Neural progenitor cell (in vitro differentiated cells): ENCODE results near the gene KIFC3. TPM values are rescaled to one million over a fixed set of nuclear protein-coding genes. Genes with fewer than 3 reads are reported as not detected.

Experiments used
- DNase-seq: peaks from one replicate; pipeline ENCODE4 v3.0.0-alpha.2; 2016; ENCODE audit warnings: low spot score
- H2AFZ ChIP-seq: fragments of 200-600 bp; sonication (generic); replicated peaks from 2 replicates; pipeline ENCODE4 v1.6.1; 2016; ENCODE audit warnings: antibody characterized with exemption
- H3F3A ChIP-seq: fragments of 200-600 bp; sonication (generic); 2 replicates; pipeline ENCODE4 v1.6.1; 2016; ENCODE audit warnings: antibody characterized with exemption, low read depth
- H3K27ac ChIP-seq: fragments of 200-600 bp; sonication (generic); 2 replicates; pipeline ENCODE4 v1.5.1; 2016; ENCODE audit warnings: mild to moderate bottlenecking
- H3K27me3 ChIP-seq: fragments of 200-600 bp; sonication (generic); 2 replicates; pipeline ENCODE4 v1.6.1; 2016; ENCODE audit warnings: mild to moderate bottlenecking, moderate library complexity
- H3K36me3 ChIP-seq: fragments of 200-600 bp; sonication (generic); 2 replicates; pipeline ENCODE4 v1.5.1; 2016
- H3K4me1 ChIP-seq: fragments of 200-600 bp; sonication (generic); 2 replicates; pipeline ENCODE4 v1.6.1; 2016; ENCODE audit warnings: mixed run types
- H3K4me2 ChIP-seq: fragments of 200-600 bp; sonication (generic); 2 replicates; pipeline ENCODE4 v1.6.1; 2016
- H3K4me3 ChIP-seq: fragments of 200-600 bp; sonication (generic); 2 replicates; pipeline ENCODE4 v1.5.1; 2016
- H3K79me2 ChIP-seq: fragments of 200-600 bp; sonication (generic); 2 replicates; pipeline ENCODE4 v1.6.1; 2016; ENCODE audit warnings: low read depth
- H3K9ac ChIP-seq: fragments of 200-600 bp; sonication (generic); 2 replicates; pipeline ENCODE4 v1.6.1; 2016
- H3K9me3 ChIP-seq: fragments of 200-600 bp; sonication (generic); 2 replicates; pipeline ENCODE4 v1.5.1; 2016; ENCODE audit warnings: low read depth
- H4K20me1 ChIP-seq: fragments of 200-600 bp; sonication (generic); 2 replicates; pipeline ENCODE4 v1.6.1; 2016; ENCODE audit warnings: low read depth
- H3K27ac Mint-ChIP-seq: 3 replicates; pipeline ENCODE4 v1.8.0; 2021; ENCODE audit warnings: mixed read lengths
- H3K27me3 Mint-ChIP-seq: 2 replicates; pipeline ENCODE4 v1.8.0; 2022; ENCODE audit warnings: low read depth, mild to moderate bottlenecking, inconsistent platforms, moderate library complexity, mixed read lengths; ENCODE audit not compliant: insufficient read depth
- H3K36me3 Mint-ChIP-seq: 3 replicates; pipeline ENCODE4 v1.8.0; 2021; ENCODE audit warnings: mixed read lengths
- H3K4me1 Mint-ChIP-seq: 3 replicates; pipeline ENCODE4 v1.8.0; 2021; ENCODE audit warnings: mixed read lengths
- H3K4me3 Mint-ChIP-seq: 3 replicates; pipeline ENCODE4 v1.8.0; 2021; ENCODE audit warnings: mild to moderate bottlenecking, moderate library complexity, mixed read lengths
- H3K9me3 Mint-ChIP-seq: 3 replicates; pipeline ENCODE4 v1.8.0; 2020; ENCODE audit warnings: mixed read lengths
- CTCF ChIP-seq: fragments of 200-600 bp; sonication (generic); IDR thresholded peaks from 2 replicates; pipeline ENCODE4 v1.5.1; 2017; ENCODE audit warnings: antibody characterized with exemption, mild to moderate bottlenecking
- EZH2 ChIP-seq: fragments of 200-600 bp; sonication (generic); IDR thresholded peaks from 2 replicates; pipeline ENCODE4 v1.6.1; 2017; ENCODE audit warnings: antibody characterized with exemption, mild to moderate bottlenecking, moderate library complexity
- EZH2phosphoT487 ChIP-seq: fragments of 200-600 bp; sonication (generic); IDR thresholded peaks from 2 replicates; pipeline ENCODE4 v1.6.1; 2017; ENCODE audit warnings: antibody characterized with exemption
- total RNA-seq: library from RNA; depleted of rRNA; stranded (reverse); fragments of >200 nt; gene quantifications from 2 replicates; pipeline ENCODE4 v1.2.3, GENCODE V29; 2015; ENCODE audit warnings: low replicate concordance

KIFC3 gene
- total RNA-seq, 1 donor from 2014 or later = 0.28 TPM

GRCh38 chr16:57810197-57811031 lies 8.1 kb upstream of the KIFC3 start:
- Histone ChIP-seq H3K4me3 (no peak overlapping the region), H3K4me2 (no peak overlapping the region), H3K27me3 (no peaks in the 10 kb centered on the region), H3F3A (no peaks in the 10 kb centered on the region), H3K36me3 (no peaks in the 10 kb centered on the region), H3K79me2 (no peaks in the 10 kb centered on the region), H2AFZ (peak overlapping the region; percentile 7), H3K9ac (no peak overlapping the region), H3K27ac (no peak overlapping the region), H3K4me1 (no peaks in the 10 kb centered on the region), H4K20me1 (no peaks in the 10 kb centered on the region), H3K9me3 (no peaks in the 10 kb centered on the region)
- H3K4me3 Mint-ChIP-seq = peak overlapping the region; percentile 16
- no peaks in the 10 kb centered on the region for H3K36me3 Mint-ChIP-seq
- H3K27ac Mint-ChIP-seq = no peak overlapping the region
- H3K9me3 Mint-ChIP-seq = no peaks in the 10 kb centered on the region
- peak; percentile 47 for DNase-seq
- TF ChIP-seq CTCF (no peak), EZH2 (no peak), EZH2phosphoT487 (no peak)
- peaks cover 5% of the 10 kb centered on the region for H3K27me3 Mint-ChIP-seq
- H3K4me1 Mint-ChIP-seq = peaks cover 30% of the 10 kb centered on the region

- Histone ChIP-seq H3K27me3 (no peaks in the 10 kb centered on the region), H3K4me1 (no peaks in the 10 kb centered on the region), H3F3A (no peaks in the 10 kb centered on the region), H3K36me3 (no peaks in the 10 kb centered on the region), H4K20me1 (no peaks in the 10 kb centered on the region), H3K4me2 (no peak overlapping the region), H2AFZ (peak overlapping the region; percentile 7), H3K27ac (no peak overlapping the region), H3K79me2 (no peaks in the 10 kb centered on the region), H3K9ac (no peak overlapping the region), H3K9me3 (no peaks in the 10 kb centered on the region), H3K4me3 (no peak overlapping the region)
- Mint-ChIP-seq H3K27me3 (peaks cover 4% of the 10 kb centered on the region), H3K4me3 (no peak overlapping the region), H3K36me3 (no peaks in the 10 kb centered on the region), H3K9me3 (no peaks in the 10 kb centered on the region), H3K4me1 (peaks cover 30% of the 10 kb centered on the region), H3K27ac (peak overlapping the region; percentile 89)
- TF ChIP-seq EZH2 (no peak), CTCF (no peak), EZH2phosphoT487 (no peak)
- DNase-seq = no peak
Measured at GRCh38 chr16:57809276-57810196, 7.2 kb upstream of the KIFC3 start.

GRCh38 chr16:57808589-57809228 lies 6.4 kb upstream of the KIFC3 start:
- Histone ChIP-seq H3K9ac (no peak overlapping the region), H3K79me2 (no peaks in the 10 kb centered on the region), H3K9me3 (no peaks in the 10 kb centered on the region), H3K4me3 (no peak overlapping the region), H3F3A (peaks cover under 1% of the 10 kb centered on the region), H4K20me1 (no peaks in the 10 kb centered on the region), H3K27ac (no peak overlapping the region), H3K36me3 (no peaks in the 10 kb centered on the region), H2AFZ (no peak overlapping the region), H3K27me3 (no peaks in the 10 kb centered on the region), H3K4me2 (peak overlapping the region; percentile 50), H3K4me1 (peaks cover under 1% of the 10 kb centered on the region)
- Mint-ChIP-seq H3K9me3 (no peaks in the 10 kb centered on the region), H3K27ac (no peak overlapping the region), H3K4me3 (peak overlapping the region; percentile 46), H3K27me3 (peaks cover 5% of the 10 kb centered on the region), H3K4me1 (peaks cover 35% of the 10 kb centered on the region), H3K36me3 (no peaks in the 10 kb centered on the region)
- TF ChIP-seq EZH2phosphoT487 = no peak
- no peak for TF ChIP-seq CTCF
- TF ChIP-seq EZH2 = no peak
- no peak for DNase-seq
